Measurements from ENCODE around the gene PTPN3.

Gene PTPN3

DNA sequence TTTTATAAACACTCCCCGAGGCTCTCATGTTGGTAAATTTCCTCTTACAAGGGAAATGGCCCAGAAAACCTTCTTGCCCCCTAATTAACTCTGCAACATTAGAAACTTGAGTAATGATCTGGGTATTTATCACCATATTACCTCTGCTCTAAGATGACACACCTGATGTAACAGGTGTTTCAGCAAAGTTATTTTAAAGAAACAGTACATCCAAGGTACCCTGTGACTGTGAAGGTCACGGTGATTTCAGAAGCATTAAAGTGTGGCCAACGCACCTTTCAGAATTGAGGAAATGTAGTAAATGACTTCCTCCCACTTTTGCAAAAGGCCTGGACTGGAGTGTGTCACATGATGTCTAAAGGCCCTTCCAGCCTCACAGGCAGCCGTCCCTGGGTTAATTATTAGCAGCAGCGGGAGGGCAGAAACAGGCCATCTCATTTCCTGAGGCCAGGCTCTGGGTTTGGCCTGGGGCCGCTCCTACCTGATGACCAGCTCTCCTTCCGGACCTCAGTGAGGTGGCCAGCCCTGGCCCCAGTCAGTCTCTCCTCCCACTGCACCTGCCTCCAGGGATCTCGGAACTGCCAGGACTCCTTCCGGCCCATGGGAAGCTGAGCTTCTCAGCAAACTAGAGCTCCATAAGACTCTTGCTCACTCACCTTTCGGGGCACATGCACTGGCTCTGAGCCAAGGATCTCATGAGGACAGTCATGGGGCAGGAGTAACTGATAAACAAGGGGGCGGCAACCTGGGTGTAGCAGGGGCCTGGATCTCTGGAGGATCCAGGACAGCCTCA lies 20.7 kb downstream of the PTPN3 start:
- DNase-seq (ENCODE audit: low read depth), result no peak

GRCh38 chr9:109476642-109477257 lies 21.4 kb downstream of the PTPN3 start:
- no peak for DNase-seq (ENCODE audit: low read depth)

GRCh38 chr9:109475526-109475925 lies 22.6 kb downstream of the PTPN3 start:
- no peak for DNase-seq (ENCODE audit: low read depth)

DNA sequence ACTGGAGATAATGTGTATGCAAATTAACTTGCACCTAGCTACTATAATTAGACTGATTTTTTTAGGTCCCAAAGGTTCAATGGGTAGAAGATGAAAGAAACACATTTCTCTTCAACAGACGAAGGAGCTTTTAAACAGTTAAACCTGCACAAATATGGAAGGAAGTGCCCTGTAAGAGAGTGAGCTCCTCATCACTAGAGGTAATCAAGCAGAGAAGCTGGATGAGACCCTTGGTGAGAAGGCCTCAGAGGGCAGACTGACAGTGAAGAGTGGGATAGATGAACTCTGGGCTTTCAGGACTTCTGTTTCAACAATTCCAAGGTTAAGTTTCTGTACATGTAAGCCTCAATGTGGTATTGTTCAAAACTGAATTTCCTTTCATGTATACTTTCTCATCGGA lies 23.2 kb downstream of the PTPN3 start:
- DNase-seq (ENCODE audit: low read depth), result no peak

DNA sequence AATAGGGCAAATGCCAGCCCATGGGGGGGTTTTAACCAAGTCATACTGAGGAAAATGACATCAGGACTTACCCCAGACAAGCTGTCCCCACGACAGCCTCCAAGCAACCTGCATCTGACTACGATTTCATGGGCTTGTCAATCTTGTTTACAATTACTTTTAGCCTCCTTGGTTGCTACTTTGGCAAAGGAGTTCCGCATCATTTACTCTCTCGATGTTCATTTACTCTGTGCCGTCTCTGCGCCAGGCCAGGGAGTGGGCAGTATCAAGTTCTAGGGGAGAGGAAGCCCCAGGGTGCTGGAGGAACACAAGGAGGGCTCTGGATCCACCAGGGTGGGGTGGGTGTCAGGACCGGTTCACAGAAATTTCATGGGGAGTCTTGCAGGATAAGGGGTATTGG lies 23.9 kb downstream of the PTPN3 start:
- no peak for DNase-seq (ENCODE audit: low read depth)

- no peak for DNase-seq (ENCODE audit: low read depth)
Observed at GRCh38 chr9:109473329-109473728, 24.8 kb downstream of the PTPN3 start.

DNA sequence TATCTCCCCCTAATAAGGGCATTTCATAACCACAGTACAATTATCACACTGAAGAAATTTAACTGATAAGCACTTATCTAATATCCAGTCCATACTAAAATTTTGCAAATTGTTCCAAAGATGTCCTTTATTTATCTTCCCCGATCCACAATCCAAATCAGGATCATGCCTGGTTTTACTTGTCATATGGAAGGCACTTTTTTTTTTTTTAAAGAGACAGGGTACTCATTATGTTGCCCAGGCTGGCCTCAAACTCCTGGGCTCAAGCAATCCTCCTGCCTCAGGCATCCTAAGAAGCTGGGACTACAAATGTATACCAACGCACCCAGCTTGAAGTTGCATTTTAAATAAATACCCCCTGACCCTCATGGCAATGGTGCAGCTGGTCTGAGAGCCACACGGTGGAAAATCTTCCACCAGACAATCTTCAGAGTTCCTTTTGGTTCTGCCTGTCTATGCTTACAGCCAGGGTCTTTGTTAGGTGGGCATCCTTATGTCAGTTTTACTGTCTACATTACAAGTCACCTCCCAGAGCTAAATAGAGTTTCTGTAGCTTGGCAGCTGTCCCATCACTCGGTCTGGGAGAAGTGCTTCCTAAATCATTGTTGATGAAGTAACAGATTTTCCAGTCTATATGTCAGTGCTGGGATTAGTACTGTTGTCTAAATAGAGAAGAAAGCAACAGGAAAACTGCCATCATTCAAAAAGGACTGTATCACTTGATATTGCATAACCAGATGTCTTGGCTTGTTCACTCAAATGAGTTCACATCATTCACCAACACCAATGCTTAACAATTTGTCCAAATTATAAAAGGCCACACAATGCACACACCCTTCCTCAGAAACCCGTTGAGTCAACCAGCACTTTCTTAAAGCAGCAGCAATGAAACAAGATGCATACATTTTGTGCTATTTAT lies 26.4 kb downstream of the PTPN3 start:
- DNase-seq (ENCODE audit: low read depth), result no peak

DNA sequence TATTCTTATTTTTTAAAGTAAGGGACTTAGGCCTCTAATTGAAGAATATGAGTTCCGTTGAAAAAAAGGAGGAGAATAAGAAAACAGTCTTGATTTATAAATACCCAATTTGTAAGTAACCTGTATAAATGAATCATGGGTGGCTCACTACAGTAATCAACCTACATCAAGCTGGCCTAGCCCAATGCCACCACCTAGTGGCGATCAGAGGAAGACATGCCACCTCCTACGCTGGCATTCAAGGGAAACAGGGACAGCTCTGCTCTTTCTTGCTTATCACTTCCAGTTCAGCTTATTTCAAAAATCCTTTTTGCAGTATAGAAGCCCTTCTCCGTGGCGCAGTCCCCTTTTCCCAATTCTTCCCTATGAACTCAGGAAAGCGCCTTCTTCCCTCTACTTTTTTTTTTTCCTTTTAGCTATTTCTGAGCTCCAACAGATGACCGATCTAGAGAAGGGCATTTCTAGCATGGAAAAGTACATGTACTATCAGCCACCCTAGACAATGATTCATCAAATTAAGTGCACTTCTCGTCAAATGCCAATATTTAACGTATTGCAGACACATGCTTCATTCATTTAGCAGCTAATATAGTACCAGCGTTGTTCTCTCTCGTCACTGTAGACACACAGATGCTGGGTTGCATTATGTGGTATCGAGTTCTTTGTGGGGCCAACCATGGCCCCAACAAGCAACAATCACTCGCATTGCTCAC lies 28.3 kb downstream of the PTPN3 start:
- peak; percentile 35 for DNase-seq (ENCODE audit: low read depth)

DNA sequence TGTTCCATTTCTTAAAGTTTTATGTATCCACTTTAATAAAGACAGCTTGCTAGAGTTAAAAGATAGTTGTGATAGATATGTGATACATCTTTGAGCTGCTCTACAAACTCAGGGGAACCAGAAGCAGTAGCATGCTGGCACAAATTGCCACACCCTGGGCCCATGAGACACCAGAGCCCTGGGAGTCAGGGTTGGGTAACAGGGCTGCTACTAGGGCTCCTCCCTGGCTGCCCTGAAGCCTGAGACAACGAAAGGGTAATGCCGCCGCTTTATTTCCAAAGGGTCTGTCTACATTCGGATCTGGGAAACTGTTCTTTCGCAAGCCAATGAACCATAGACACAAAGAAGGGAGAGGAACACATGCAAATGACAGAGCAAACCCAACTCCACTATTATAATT lies 29.2 kb downstream of the PTPN3 start:
- DNase-seq (ENCODE audit: low read depth), result no peak

- DNase-seq (ENCODE audit: low read depth), result no peak
Observed at GRCh38 chr9:109467936-109468335, 30.2 kb downstream of the PTPN3 start.

GRCh38 chr9:109466623-109467590 lies 31.2 kb downstream of the PTPN3 start:
- no peak for DNase-seq (ENCODE audit: low read depth)

DNA sequence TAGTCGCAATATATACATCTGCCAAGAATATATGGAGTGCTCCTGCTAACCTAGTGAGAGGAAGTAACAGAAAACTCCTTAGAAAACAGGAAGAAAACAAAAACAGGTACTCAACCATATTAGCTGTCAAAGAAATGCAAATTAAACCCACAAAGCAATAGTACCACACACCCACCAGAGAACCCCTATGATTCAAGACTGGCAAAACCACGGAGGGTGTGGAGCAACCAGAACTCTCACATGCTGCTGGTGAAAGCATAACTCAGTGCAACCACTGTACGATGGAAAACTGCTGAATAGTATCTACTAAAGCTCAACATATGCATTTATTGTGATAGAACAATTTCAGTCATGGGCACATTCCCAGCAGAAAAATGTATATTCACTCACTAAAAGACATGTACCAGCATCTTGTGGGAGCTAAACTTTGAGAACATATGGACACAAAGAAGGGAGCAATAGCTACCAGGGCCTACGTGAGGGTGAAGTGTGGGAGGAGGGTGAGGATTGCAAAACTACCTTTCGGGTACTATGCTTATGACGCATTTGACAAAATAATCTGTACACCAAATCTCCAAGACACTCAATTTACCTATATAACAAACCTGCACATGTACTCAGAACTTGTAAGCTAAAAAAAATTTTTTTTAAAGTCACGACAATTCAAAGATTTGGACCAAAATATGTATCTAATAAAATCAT lies 34.0 kb downstream of the PTPN3 start:
- DNase-seq (ENCODE audit: low read depth), result no peak

DNA sequence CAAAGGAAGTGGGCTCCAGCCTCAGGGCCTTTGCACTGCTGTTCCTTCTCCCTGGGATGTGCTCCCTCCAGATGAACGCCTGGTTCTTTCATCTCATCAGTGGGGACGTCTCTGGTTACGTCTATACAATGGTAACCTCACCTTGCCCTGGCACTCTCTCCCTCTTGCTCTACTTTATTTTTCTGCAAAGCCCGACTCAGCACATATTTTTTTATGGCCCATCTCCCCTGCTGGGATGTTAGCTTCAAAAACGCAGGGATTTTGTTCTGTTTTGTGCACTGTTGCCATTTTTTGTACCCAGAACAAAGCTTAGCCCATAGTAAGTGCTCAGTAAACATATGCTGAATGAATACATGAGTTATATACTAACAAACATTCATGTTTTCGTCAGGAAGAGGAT lies 37.5 kb downstream of the PTPN3 start:
- DNase-seq (ENCODE audit: low read depth), result no peak

- DNase-seq (ENCODE audit: low read depth), result no peak
Observed at GRCh38 chr9:109459423-109459822, 38.7 kb downstream of the PTPN3 start.

DNA sequence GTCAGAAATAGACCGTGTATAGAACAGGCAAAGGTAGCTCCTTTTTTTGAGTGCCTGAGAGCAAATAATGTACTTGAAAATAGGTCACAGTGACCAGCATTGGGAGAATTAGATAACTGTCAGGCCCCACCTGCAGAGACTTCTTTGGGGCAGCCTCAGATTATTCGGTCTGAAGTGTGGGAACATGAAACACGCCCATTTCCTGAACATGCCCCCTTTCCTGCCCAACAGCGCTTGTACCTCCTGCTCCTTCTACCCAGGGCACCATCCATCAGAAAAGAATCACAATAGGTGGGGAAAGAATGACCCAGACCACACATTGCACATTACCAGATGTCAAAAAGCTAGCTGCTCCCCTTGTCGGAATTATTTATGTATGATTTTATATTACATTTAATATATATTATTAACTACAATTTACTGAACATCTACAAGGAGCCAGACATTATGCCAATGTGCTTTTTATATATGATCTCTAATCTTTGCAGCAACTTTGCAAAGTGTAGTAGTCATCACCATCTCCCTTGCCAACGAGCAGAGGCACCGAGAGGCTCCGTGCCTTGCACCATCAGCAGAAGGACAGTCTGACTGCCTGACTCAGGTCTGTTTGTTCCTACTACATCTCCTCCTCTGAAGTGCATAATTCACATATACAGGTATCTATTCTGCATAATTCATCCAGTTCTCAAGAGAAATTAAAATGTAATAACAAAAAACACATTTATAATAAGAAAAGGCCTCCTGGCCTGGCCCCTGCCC lies 39.5 kb downstream of the PTPN3 start:
- DNase-seq (ENCODE audit: low read depth), result no peak

DNA sequence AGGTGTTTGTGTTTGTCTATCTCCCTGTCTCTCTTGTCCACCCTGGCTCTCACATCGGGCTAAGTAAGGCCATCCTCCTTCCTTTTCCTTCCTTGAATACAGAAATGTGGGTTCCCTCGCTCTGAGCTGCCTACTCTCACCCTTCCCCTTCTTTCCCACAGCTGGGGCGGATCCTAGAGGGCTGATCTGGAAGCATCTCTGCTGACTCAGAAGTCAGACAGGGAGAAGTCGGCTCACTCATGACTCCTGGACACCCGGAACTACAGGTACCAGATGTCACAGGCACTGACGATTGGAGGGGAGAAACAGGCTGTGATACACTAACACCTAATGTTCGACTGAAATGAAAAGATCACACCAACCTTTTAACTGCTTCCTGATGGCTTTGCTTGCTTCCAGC lies 41.3 kb downstream of the PTPN3 start:
- no peak for DNase-seq (ENCODE audit: low read depth)

- DNase-seq (ENCODE audit: low read depth), result no peak
Observed at GRCh38 chr9:109455861-109456260, 42.2 kb downstream of the PTPN3 start.

DNA sequence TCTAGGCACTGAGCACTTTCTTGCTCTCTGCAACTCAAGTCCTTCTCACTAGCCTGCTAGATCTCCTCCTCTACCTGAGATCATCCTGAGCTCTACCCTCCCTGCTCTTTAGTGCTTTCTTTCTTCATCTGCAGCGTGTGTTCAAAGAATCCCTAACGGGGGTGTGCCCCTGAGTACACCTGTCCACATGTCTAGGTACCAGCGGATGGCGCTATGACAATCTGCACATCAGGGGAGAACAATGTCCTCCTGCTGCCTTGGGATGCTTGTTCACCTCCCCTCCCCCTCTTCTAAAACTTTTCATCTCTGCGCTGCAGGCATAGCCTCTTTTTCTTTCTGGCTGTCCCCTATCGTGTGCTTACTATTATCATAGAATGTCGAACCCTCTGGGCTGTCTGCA lies 42.7 kb downstream of the PTPN3 start:
- DNase-seq (ENCODE audit: low read depth), result no peak

DNA sequence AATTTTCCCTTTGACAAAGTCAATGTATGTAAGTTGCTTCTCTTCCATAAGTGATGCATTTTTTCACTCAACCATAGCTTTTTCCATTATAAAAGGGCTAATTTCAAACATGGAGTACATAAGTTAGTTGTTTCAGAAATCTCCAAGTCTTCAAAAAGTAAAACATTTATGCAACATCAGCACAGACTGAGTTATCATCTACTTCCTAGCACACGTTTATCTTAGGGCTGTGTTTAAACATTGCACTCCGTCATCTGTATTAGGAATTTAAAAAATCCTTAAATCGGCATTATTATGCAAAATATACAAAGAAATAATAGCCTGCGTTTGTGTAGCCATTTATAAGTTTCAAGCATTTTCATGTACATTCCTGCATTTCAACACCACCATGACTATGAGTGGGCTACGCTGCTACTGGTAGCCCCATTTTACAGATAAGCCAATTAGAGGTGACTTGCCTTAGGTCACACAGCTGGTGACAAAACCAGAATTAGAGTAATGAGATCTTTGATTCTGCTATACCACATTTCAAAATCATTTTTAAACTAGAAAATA lies 43.4 kb downstream of the PTPN3 start:
- no peak for DNase-seq (ENCODE audit: low read depth)

All from stimulated activated CD8-positive, alpha-beta memory T cell treated with anti-CD3 and anti-CD28 coated beads, Interleukin-12 subunit alpha, Interleukin-12 subunit beta, amount 100 ng/mL, for 1 hour (primary cell).